GM12891 (cell line): ENCODE data around the gene ARL17B. TPM values are rescaled to one million over a fixed set of nuclear protein-coding genes. Genes with fewer than 3 reads are reported as not detected.
"Not testable (repeated sequence)": the region's sequence is repeated elsewhere in the genome, so short reads cannot be mapped to it uniquely, and the experiment has no call there.

Experiments
- DNase-seq: peaks from one replicate; pipeline ENCODE4 v3.0.0; 2011; ENCODE audit warnings: low spot score; ENCODE audit not compliant: insufficient read length
- FAIRE-seq: peaks from 2 replicates; lab custom pipeline; 2011; peaks lifted over from hg19 to GRCh38; lab: Jason Lieb, UNC
- polyA plus RNA-seq: library from polyadenylated mRNA; unstranded; fragments of >200 nt; gene quantifications from one replicate; pipeline ENCODE4 v1.2.1, GENCODE V29; 2012; ENCODE audit warnings: low read depth, missing spikeins, inconsistent platforms; ENCODE audit not compliant: missing spikeins

ARL17B gene
- 7.0 TPM for polyA plus RNA-seq

DNA sequence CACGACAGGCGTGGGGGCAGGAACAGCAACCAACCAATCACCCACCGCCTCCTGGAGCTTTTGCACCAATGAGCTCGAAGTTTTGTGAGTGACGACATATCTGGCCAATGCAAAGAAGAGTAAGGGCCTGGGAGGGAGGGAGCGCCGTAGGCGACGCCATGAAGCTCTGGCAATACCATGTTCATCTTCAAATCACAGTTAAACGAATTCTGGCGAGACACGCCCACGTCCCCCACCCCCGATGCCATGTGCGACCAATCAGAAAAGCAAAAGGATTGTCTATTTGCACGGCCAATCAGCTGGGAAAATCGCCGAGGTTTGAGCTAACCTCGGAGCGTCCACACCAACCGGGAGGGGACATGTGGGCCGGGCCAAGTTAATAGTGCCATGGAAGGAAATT lies at the start of gene ARL17B:
Gene ARL17B, minus strand, starts transcription at position 12 of the 400 bp plus-strand sequence. CDS start 3,369 bp downstream, outside the sequence.
- not testable (repeated sequence) for DNase-seq
- FAIRE-seq = peak; percentile 98

DNA sequence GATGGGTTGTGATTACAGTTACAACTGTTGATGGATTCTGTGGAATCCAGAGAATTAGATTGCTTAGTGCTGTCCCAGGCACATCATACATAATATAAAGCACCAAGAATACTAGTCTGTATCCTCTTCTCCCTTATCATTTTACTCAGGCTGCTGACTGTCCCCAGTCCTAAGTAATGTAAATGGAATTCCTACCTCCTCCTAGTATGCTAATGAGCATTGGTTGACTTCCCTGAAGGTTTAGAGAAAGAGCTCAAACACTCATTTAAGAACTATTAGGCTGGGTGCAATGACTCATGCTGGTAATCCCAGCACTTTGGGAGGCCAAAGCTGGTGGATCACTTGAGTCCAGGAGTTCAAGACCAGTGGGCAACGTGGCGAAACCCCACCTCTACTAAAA lies 48.3 kb upstream of the ARL17B start:
- not testable (repeated sequence) for FAIRE-seq, DNase-seq

GRCh38 chr17:46407155-46407554 lies 45.6 kb upstream of the ARL17B start:
- not testable (repeated sequence) for DNase-seq, FAIRE-seq

DNA sequence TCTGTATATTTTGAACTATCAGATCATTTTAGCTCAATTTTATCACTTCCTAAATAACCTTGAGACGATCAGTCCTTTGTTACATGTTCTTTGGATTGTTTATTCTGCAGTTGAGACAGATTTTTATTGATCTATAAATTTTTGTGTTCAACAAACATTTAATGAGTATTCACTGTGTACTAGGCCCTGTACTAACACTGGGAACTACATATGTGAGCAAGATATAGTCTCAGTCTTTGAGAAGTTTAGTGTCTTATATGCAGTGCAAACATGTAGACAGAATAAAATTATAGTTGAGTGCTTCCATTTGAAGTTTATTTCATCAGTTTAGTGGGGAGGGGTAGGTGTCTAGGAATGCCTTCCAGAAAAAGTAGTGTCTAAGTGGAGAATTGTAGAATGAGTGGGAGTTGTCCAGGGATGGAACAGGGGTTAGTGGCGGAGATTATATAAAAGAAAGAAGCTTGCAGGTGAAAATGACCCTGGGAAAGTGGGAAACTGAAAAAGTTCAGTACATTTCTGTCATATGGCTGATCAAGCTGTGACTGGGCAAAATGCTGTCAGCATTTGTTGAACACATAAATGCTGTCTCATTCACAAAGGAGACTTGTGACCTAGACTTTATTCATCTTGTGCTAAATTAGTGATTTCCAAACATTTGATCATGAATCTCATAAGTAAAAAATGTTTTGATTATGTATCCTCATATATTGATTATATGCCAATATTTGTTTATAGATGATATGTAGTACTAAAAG lies 39.6 kb upstream of the ARL17B start:
- FAIRE-seq, DNase-seq: not testable (repeated sequence)

- DNase-seq, FAIRE-seq: not testable (repeated sequence)
Measured at GRCh38 chr17:46400543-46400942, 39.0 kb upstream of the ARL17B start.

DNA sequence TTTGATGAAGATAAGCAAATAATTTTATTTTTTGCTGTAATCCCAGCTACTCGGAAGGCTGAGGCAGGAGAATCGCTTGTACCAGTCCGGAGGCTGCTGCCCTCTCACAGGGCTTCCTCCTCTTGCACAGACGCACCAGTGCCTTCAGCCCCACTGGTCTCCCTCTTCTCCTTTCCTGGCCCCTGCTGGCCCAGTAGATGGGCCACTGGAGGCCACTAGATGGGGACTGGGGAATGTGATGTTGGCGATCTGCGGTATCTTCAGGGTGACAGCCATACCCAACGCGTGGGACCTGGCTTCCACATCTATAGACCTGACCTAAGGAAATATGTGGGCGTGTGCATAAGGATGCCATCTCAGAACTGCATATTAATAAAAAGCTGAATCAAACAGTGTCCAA lies 38.4 kb upstream of the ARL17B start:
- FAIRE-seq = peak; percentile 50
- not testable (repeated sequence) for DNase-seq

- not testable (repeated sequence) for DNase-seq
- peak; percentile 73 for FAIRE-seq
Measured at GRCh38 chr17:46396292-46396691, 34.7 kb upstream of the ARL17B start.

GRCh38 chr17:46393702-46394101 lies 32.1 kb upstream of the ARL17B start:
- not testable (repeated sequence) for FAIRE-seq, DNase-seq

DNA sequence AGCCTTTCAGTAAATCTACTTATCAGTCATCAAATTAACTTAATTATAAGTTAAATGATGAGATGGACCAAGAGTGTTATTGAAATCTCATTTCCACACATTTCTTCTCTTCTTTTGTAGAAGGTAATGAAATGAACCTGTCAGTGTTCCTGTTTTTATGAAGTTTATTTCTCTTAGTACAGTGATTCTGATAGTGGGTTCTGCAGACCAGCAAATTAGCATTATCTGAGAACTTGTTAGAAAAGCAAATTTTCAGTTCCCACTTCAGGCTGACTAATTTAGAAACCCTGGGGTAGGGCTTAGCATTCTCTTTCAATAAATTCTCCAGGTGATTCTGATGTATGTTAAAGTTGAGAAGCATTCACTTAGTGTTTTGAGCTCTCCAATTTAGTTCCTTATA lies 23.9 kb upstream of the ARL17B start:
- FAIRE-seq = peak; percentile 60
- DNase-seq = not testable (repeated sequence)

- FAIRE-seq, DNase-seq: not testable (repeated sequence)
Measured at GRCh38 chr17:46383118-46383517, 21.6 kb upstream of the ARL17B start.

GRCh38 chr17:46373418-46373817 lies 11.9 kb upstream of the ARL17B start:
- not testable (repeated sequence) for DNase-seq
- peak; percentile 55 for FAIRE-seq

DNA sequence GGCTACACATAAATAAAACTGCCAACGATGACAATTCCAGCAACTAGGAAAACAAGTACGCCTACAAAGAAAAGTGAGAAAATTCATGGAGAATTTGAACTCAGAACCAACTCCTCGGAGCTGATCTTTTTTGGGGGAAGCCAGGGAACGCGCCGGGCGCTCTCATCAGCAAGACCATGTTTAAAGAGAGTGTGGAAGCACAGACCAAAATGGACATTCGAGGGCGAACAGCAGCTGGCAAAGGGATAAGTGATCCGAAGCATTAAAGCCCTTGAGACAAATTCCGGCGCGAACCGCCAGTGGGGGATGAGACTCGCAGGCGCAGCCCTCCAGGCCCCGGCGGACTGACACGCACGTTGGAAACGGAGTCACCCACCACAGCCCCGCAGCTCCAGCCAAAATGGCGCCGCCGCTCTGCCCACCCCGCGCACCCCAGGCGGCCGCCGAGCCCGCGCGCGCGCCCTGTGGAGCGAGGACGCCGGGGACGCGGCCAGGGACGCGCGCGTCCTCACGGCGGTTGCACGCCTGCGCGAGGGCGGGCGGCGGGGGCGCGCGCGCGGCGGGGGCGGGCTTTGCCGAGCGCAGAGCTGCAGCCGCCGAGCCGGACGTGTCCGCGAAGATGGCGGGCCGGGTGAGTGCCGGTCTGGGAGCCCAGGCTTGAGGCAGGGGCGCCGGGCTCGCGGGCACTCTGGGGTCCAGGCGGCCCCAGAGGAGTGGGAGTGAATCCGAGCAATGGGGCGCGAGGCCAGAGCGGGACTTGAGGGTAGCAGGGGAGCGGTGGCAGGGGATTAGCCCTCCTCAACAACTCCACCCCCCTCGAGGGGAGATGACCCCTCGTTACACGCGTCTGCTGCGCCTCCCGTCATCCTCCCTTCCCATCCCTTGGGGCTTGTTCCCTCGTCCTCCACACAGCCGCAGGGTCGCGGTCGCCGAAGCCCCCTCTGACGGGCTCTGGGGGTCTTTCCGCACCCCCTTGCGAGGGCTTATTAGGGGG lies 11.0 kb upstream of the ARL17B start:
- peak; percentile 89 for FAIRE-seq
- not testable (repeated sequence) for DNase-seq

DNA sequence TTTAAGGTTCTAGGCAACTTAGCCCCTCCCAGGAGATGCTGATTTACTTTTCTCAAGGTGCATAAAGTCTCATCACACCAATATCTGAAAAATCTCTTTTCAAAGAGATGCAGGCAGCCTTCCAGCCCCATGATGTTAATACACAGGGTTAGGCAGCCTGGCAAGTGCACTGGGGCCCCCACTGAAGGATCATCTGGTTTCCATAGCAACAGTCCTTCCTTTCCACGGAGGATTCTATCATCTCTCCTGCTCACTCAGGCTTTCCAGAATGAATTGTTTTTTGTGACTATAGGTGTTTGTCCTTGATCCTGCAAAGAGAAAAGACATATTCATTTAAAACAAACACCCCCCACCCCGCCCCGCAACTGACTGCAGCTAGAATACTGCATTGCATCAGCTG lies 6.0 kb upstream of the ARL17B start:
- not testable (repeated sequence) for FAIRE-seq, DNase-seq

GRCh38 chr17:46361145-46361735 lies 326 bp downstream of the ARL17B start:
- peak; percentile 79 for FAIRE-seq
- DNase-seq = not testable (repeated sequence)

DNA sequence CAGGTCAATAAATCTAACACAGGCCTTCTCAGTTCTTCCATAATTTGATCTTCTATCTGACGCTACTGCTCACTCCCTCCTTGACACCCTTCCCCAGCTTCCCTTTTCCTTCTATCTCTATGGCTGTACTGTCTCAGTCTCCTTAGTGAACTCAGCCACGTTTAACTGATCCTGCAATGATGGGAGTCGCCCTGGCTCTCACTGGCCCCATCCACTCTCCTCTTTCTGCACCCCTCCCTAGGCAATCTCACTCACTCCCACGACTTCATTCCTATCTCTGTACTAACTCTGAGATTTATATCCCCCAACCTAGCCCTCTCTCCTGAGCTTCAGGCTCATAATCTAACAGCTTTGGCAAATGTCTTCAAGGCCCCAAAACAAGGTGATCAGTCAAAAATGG lies 7.7 kb downstream of the ARL17B start:
- not testable (repeated sequence) for DNase-seq, FAIRE-seq

GRCh38 chr17:46349060-46349459 lies 12.5 kb downstream of the ARL17B start:
- not testable (repeated sequence) for FAIRE-seq, DNase-seq

DNA sequence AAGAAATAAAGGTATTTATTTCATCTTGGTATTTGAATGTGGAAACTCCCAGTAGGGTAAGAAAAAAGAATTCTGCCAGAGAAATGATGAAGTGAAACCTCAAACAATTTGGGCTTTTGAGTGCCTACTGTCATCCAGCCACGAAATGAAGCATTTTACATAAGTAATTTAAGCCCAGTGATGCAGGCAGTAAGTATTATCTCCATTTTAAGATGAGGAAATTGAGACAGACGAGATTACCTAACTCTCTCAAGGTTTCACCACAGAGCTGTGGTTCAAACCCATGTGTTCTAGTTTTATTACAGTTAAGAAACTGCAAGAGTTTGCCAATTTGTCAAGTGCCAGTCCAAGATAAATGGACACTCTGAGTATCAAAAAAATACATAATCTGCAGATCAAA lies 13.2 kb downstream of the ARL17B start:
- not testable (repeated sequence) for DNase-seq
- FAIRE-seq = peak; percentile 74

GRCh38 chr17:46342131-46342530 lies 19.4 kb downstream of the ARL17B start:
- not testable (repeated sequence) for DNase-seq, FAIRE-seq

DNA sequence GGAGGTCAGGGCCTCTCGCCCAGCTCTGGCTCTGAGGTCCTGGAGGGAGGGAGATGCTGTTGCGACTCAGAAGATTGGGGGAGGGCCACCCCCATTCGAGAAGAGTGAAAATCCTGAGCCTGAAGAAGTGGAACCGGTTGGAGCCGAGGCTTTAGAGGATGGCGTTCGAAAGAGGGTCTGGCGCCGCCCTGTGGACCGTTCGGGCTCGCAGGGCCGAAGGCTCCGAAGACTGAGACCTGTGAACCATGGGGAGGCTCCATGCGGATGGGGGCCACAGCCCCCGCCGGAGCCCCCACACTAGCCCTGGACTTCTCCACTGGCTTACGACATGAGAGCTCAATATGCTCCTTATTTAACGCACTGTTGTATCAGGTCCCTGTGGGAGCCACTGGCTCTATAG lies 20.3 kb downstream of the ARL17B start:
- not testable (repeated sequence) for FAIRE-seq, DNase-seq
